ENCODE data around the gene HEPACAM.

DNA sequence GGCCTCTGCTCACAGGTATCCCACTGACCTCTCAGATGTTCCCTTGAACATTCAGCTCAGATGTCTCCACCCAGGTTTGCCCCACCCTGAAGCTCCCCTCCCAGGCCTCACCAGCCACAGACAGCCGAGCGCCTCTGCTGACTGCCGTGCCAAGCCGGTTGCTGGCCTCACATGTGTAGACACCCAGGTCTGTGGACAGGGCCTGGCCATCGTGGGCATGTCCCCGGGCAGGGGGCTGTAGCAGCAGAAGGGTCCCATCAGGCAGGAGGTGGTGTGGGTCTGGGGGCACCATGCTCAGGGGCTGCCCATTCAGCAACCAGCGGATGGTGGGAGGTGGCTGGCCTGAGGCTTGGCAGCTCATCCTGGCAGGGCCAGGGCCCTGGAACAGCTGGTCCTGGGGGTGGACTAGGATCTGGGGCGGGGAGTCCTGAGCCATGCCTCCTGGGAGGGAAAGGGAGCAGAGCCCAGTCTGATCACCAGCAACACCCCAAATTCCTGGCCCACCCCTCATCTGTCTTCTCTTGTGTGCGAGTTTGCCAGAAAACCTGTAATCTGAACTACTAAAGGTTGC is 38.9 kb downstream of the HEPACAM start:
- TF ChIP-seq CTCF (conservative IDR thresholded peaks at IDR 0.05; ENCODE audit: low read depth, low read length) (no peak), EZH2 (IDR thresholded peaks at IDR 0.05; ENCODE audit: borderline replicate concordance, low read depth, low read length, poor library complexity, severe bottlenecking) (no peak)
